Keratinocyte (primary cell): Measurements from ENCODE around the gene ENTHD1.

Experiments
- CTCF ChIP-seq, 3 experiments: IDR thresholded peaks in 1 of 3; conservative IDR thresholded peaks in 1 of 3; optimal IDR thresholded peaks in 1 of 3; 2 replicates in 2 of 3; 3 replicates in 1 of 3; pipeline versions ENCODE3 to v1.5.1; 2011; ENCODE audit warnings: low read length in 3 of 3, mild to moderate bottlenecking in 3 of 3, moderate library complexity in 2 of 3, control low read depth in 1 of 3, inconsistent platforms in 1 of 3; ENCODE audit not compliant: insufficient read depth in 2 of 3; ENCODE audit errors: extremely low read depth in 1 of 3
- EZH2 ChIP-seq: IDR thresholded peaks from one replicate; pipeline ENCODE4 v1.6.1; 2012; ENCODE audit warnings: inconsistent platforms, mild to moderate bottlenecking, low read length, moderate library complexity

- TF ChIP-seq CTCF (optimal IDR thresholded peaks at IDR 0.05 in 1 of 3, IDR thresholded peaks at IDR 0.05 in 1 of 3, conservative IDR thresholded peaks at IDR 0.05 in 1 of 3; ENCODE audit: extremely low read depth in 1 of 3, insufficient read depth in 2 of 3, low read length in 3 of 3) (no peak), EZH2 (no peak)
Measured at GRCh38 chr22:39832627-39833074, 60.9 kb downstream of the ENTHD1 start.
